BLaER1 (cell line): ENCODE results near the gene PPFIA1.
A peak's percentile ranks its signal among the peaks of the same experiment; 100 is the strongest.
"Not testable (repeated sequence)": the region's sequence is repeated elsewhere in the genome, so short reads cannot be mapped to it uniquely, and the experiment has no call there.

Experiments used
- H3K27ac ChIP-seq: shearing (Covaris generic); formaldehyde crosslinking; 2 replicates; pipeline ENCODE4 v1.8.1; 2022
- H3K27me3 ChIP-seq: shearing (Covaris generic); formaldehyde crosslinking; 2 replicates; pipeline ENCODE4 v1.8.1; 2022
- H3K36me3 ChIP-seq: shearing (Covaris generic); formaldehyde crosslinking; 2 replicates; pipeline ENCODE4 v1.8.1; 2022
- H3K4me1 ChIP-seq: shearing (Covaris generic); formaldehyde crosslinking; 2 replicates; pipeline ENCODE4 v1.8.1; 2022
- H3K4me2 ChIP-seq: shearing (Covaris generic); formaldehyde crosslinking; 2 replicates; pipeline ENCODE4 v1.8.1; 2022
- H3K4me3 ChIP-seq: shearing (Covaris generic); formaldehyde crosslinking; 2 replicates; pipeline ENCODE4 v1.8.1; 2022
- H3K9ac ChIP-seq: shearing (Covaris generic); formaldehyde crosslinking; 2 replicates; pipeline ENCODE4 v1.8.1; 2022
- H3K9me3 ChIP-seq: shearing (Covaris generic); formaldehyde crosslinking; 2 replicates; pipeline ENCODE4 v1.8.1; 2022
- H4K20me1 ChIP-seq: shearing (Covaris generic); formaldehyde crosslinking; 2 replicates; pipeline ENCODE4 v1.8.1; 2022
- Cebpa-rat ChIP-seq: shearing (Covaris generic); IDR thresholded peaks from 2 replicates; pipeline ENCODE4 v1.8.1; 2022

The PPFIA1 gene

GRCh38 chr11:70250876-70251658 is 19.4 kb upstream of the PPFIA1 start:
- peaks cover 21% of the 10 kb centered on the region for H3K4me1 ChIP-seq
- no peaks in the 10 kb centered on the region for H3K27me3 ChIP-seq
- no peaks in the 10 kb centered on the region for H4K20me1 ChIP-seq
- TF ChIP-seq Cebpa-rat, result no peak
- no peak overlapping the region for H3K4me3 ChIP-seq
- no peak overlapping the region for H3K9ac ChIP-seq
- H3K36me3 ChIP-seq, result no peaks in the 10 kb centered on the region
- H3K27ac ChIP-seq, result no peak overlapping the region
- no peaks in the 10 kb centered on the region for H3K9me3 ChIP-seq
- H3K4me2 ChIP-seq, result peak overlapping the region; percentile 54; the same call in 1 of the 2 replicates

GRCh38 chr11:70251659-70252321 is 18.7 kb upstream of the PPFIA1 start:
- peaks cover 21% of the 10 kb centered on the region for H3K4me1 ChIP-seq
- no peaks in the 10 kb centered on the region for H3K36me3 ChIP-seq
- no peak for TF ChIP-seq Cebpa-rat
- H3K9ac ChIP-seq, result no peak overlapping the region
- no peaks in the 10 kb centered on the region for H4K20me1 ChIP-seq
- H3K4me3 ChIP-seq, result no peak overlapping the region
- no peak overlapping the region for H3K27ac ChIP-seq
- no peaks in the 10 kb centered on the region for H3K27me3 ChIP-seq
- no peaks in the 10 kb centered on the region for H3K9me3 ChIP-seq
- peak overlapping the region; percentile 54 for H3K4me2 ChIP-seq

DNA sequence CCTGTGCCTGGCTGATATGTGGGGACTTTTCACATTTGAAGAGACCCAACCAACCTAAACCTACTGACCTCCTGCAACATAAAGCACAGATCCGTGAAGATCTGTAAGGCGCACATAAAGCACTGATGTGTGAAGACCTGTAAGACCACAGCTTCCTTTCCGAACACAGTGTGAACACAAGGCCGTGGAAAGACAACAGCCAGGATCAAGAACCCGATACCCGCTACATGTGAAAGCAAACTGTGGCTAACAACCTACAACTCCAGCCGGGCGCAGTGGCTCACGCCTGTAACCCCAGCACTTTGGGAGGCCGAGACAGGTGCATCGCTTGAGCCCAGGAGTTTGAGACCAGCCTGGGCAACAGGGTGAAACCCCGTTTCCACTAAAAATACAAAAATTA is 17.6 kb upstream of the PPFIA1 start:
- H3K4me3 ChIP-seq, result no peak overlapping the region
- no peaks in the 10 kb centered on the region for H4K20me1 ChIP-seq
- H3K36me3 ChIP-seq, result no peaks in the 10 kb centered on the region
- H3K9ac ChIP-seq, result no peak overlapping the region
- peak overlapping the region; percentile 57 for H3K4me2 ChIP-seq
- no peak for TF ChIP-seq Cebpa-rat
- H3K4me1 ChIP-seq, result peaks cover 21% of the 10 kb centered on the region
- H3K27me3 ChIP-seq, result no peaks in the 10 kb centered on the region
- H3K27ac ChIP-seq, result no peak overlapping the region
- H3K9me3 ChIP-seq, result no peaks in the 10 kb centered on the region

GRCh38 chr11:70255477-70256116 is 14.9 kb upstream of the PPFIA1 start:
- Histone ChIP-seq H3K27ac (no peak overlapping the region), H3K9ac (no peak overlapping the region), H3K27me3 (no peaks in the 10 kb centered on the region), H3K4me1 (peaks cover 21% of the 10 kb centered on the region), H3K9me3 (no peaks in the 10 kb centered on the region), H3K4me2 (no peak overlapping the region), H3K4me3 (no peak overlapping the region), H4K20me1 (no peaks in the 10 kb centered on the region), H3K36me3 (no peaks in the 10 kb centered on the region)
- no peak for TF ChIP-seq Cebpa-rat

GRCh38 chr11:70259077-70259476 is 11.4 kb upstream of the PPFIA1 start:
- H3K9me3 ChIP-seq, H3K27me3 ChIP-seq, H3K36me3 ChIP-seq, H4K20me1 ChIP-seq, H3K4me3 ChIP-seq, H3K4me1 ChIP-seq, H3K27ac ChIP-seq, H3K9ac ChIP-seq, H3K4me2 ChIP-seq: not testable (repeated sequence)

DNA sequence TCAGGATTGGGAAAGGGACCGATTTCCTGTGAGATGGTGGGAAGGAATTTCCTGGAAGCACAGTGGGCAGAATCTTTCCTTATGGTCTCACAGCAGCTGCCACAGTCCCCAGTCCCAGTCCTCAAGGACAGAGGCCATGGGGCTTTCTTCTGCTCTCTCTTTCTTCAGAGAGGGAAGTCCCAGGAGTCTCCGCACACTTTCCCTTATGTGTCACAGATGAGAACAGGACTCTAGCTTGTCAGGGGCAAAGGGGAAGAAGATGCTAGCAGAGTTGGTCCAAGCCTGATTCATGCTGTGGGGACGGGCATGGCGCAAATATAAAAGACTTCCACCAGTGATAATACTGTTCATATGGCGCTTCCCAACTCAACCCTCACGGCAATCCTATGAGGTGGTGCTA is 7.5 kb upstream of the PPFIA1 start:
- Histone ChIP-seq H3K27ac (no peak overlapping the region), H3K4me3 (no peak overlapping the region), H3K4me2 (no peak overlapping the region), H3K36me3 (no peaks in the 10 kb centered on the region), H4K20me1 (no peaks in the 10 kb centered on the region), H3K9me3 (no peaks in the 10 kb centered on the region), H3K27me3 (no peaks in the 10 kb centered on the region), H3K4me1 (peaks cover 11% of the 10 kb centered on the region), H3K9ac (no peak overlapping the region)
- no peak for TF ChIP-seq Cebpa-rat

- Histone ChIP-seq H3K27ac (no peak overlapping the region), H3K4me2 (no peak overlapping the region), H3K4me1 (peaks cover 11% of the 10 kb centered on the region), H3K27me3 (no peaks in the 10 kb centered on the region), H4K20me1 (no peaks in the 10 kb centered on the region), H3K36me3 (no peaks in the 10 kb centered on the region), H3K9ac (no peak overlapping the region), H3K4me3 (no peak overlapping the region), H3K9me3 (no peaks in the 10 kb centered on the region)
- no peak for TF ChIP-seq Cebpa-rat
Measured at GRCh38 chr11:70263363-70263762, 7.1 kb upstream of the PPFIA1 start.

- no peak for TF ChIP-seq Cebpa-rat
- Histone ChIP-seq H3K4me3 (no peak overlapping the region), H4K20me1 (no peaks in the 10 kb centered on the region), H3K4me1 (peaks cover 19% of the 10 kb centered on the region), H3K9me3 (no peaks in the 10 kb centered on the region), H3K9ac (no peak overlapping the region), H3K4me2 (peak overlapping the region; percentile 20), H3K27me3 (no peaks in the 10 kb centered on the region), H3K36me3 (no peaks in the 10 kb centered on the region), H3K27ac (no peak overlapping the region)
Measured at GRCh38 chr11:70265341-70265740, 5.1 kb upstream of the PPFIA1 start.

DNA sequence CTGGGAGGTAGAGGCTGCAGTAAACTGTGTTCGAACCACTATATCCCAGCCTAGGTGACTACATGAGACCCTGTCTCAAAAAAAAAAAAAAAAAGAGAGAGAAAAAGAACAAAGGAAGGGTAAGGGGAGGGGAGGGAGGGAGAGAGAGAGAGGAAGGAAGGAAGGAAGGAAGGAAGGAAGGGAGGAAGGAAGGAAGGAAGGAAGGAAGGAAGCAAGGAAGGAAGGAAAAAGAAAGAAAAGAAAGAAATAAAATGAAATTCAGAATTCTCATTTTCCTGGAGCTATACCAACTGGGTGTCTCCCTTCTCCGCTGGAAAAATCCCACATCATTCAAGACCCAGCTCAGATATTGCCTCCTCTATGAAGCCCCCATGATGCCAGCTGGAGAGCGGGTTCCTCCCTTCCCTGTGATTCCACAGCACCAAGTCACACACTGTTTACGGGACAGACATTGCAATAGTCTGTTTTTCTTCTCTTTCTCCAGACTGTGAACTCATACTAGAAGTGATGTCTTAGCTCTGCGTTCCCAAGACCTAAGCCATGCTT is 3.0 kb upstream of the PPFIA1 start:
- H3K36me3 ChIP-seq, result peaks cover 7% of the 10 kb centered on the region
- H3K4me1 ChIP-seq, result peaks cover 31% of the 10 kb centered on the region
- H3K4me3 ChIP-seq, result no peak overlapping the region
- H3K9ac ChIP-seq, result no peak overlapping the region
- no peak for TF ChIP-seq Cebpa-rat
- peaks cover 18% of the 10 kb centered on the region for H4K20me1 ChIP-seq
- H3K27ac ChIP-seq, result no peak overlapping the region
- H3K27me3 ChIP-seq, result no peaks in the 10 kb centered on the region
- H3K4me2 ChIP-seq, result no peak overlapping the region
- H3K9me3 ChIP-seq, result no peaks in the 10 kb centered on the region

- peaks cover 17% of the 10 kb centered on the region for H3K36me3 ChIP-seq
- H3K4me1 ChIP-seq, result peaks cover 41% of the 10 kb centered on the region
- peaks cover 29% of the 10 kb centered on the region for H4K20me1 ChIP-seq
- no peak overlapping the region for H3K4me3 ChIP-seq
- no peak for TF ChIP-seq Cebpa-rat
- no peak overlapping the region for H3K4me2 ChIP-seq
- no peaks in the 10 kb centered on the region for H3K27me3 ChIP-seq
- no peak overlapping the region for H3K9ac ChIP-seq
- H3K9me3 ChIP-seq, result no peaks in the 10 kb centered on the region
- no peak overlapping the region for H3K27ac ChIP-seq
Measured at GRCh38 chr11:70268526-70268925, 2.0 kb upstream of the PPFIA1 start.
